ENCODE results near the gene SCRN3.
A peak's percentile ranks its signal among the peaks of the same experiment; 100 is the strongest.
"Not testable (repeated sequence)": the region's sequence is repeated elsewhere in the genome, so short reads cannot be mapped to it uniquely, and the experiment has no call there.

Gene SCRN3

GRCh38 chr2:174399171-174399570 lies 3.6 kb downstream of the SCRN3 start:
- Histone ChIP-seq H3K9me3 (ENCODE audit: control insufficient read depth, low read length) (no peaks in the 10 kb centered on the region), H3K27me3 (ENCODE audit: control insufficient read depth, insufficient read depth, low read length, poor library complexity, severe bottlenecking) (no peaks in the 10 kb centered on the region), H3K36me3 (ENCODE audit: control insufficient read depth, insufficient read depth, low read length) (no peaks in the 10 kb centered on the region), H3K4me1 (ENCODE audit: control insufficient read depth, insufficient read depth, low read length) (peaks cover 6% of the 10 kb centered on the region), H3K27ac (ENCODE audit: insufficient read depth, low read depth, low read length, poor library complexity, severe bottlenecking) (no peak overlapping the region), H3K4me3 (ENCODE audit: insufficient read depth, low read depth, low read length) (no peak overlapping the region)
- WGBS, 2 experiments, result 60 to 88% methylated on average over 1 of the region's 1 CpG

- Histone ChIP-seq H3K4me3 (ENCODE audit: insufficient read depth, low read depth, low read length) (no peak overlapping the region), H3K4me1 (ENCODE audit: control insufficient read depth, insufficient read depth, low read length) (no peaks in the 10 kb centered on the region), H3K36me3 (ENCODE audit: control insufficient read depth, insufficient read depth, low read length) (no peaks in the 10 kb centered on the region), H3K27ac (ENCODE audit: insufficient read depth, low read depth, low read length, poor library complexity, severe bottlenecking) (no peak overlapping the region), H3K9me3 (ENCODE audit: control insufficient read depth, low read length) (no peaks in the 10 kb centered on the region), H3K27me3 (ENCODE audit: control insufficient read depth, insufficient read depth, low read length, poor library complexity, severe bottlenecking) (no peaks in the 10 kb centered on the region)
Observed at GRCh38 chr2:174400853-174401252, 5.3 kb downstream of the SCRN3 start.

- Histone ChIP-seq H3K36me3 (ENCODE audit: control insufficient read depth, insufficient read depth, low read length) (no peaks in the 10 kb centered on the region), H3K27ac (ENCODE audit: insufficient read depth, low read depth, low read length, poor library complexity, severe bottlenecking) (no peak overlapping the region), H3K4me3 (ENCODE audit: insufficient read depth, low read depth, low read length) (no peak overlapping the region)
Observed at GRCh38 chr2:174403628-174404027, 8.1 kb downstream of the SCRN3 start.

GRCh38 chr2:174410039-174410438 lies 14.5 kb downstream of the SCRN3 start:
- H3K4me1 ChIP-seq (ENCODE audit: control insufficient read depth, insufficient read depth, low read length); H3K9me3 ChIP-seq (ENCODE audit: control insufficient read depth, low read length); H3K27me3 ChIP-seq (ENCODE audit: control insufficient read depth, insufficient read depth, low read length, poor library complexity, severe bottlenecking); H3K27ac ChIP-seq (ENCODE audit: insufficient read depth, low read depth, low read length, poor library complexity, severe bottlenecking); H3K36me3 ChIP-seq (ENCODE audit: control insufficient read depth, insufficient read depth, low read length): not testable (repeated sequence)
- 18 to 37% methylated on average over 13 to 18 of the region's 31 CpGs for WGBS, 2 experiments
- H3K4me3 ChIP-seq (ENCODE audit: insufficient read depth, low read depth, low read length), result peak overlapping the region; percentile 37

More at GRCh38 chr2:174403628-174404027, 8.1 kb downstream of the SCRN3 start:
- Histone ChIP-seq H3K4me1 (ENCODE audit: control insufficient read depth, insufficient read depth, low read length) (no peaks in the 10 kb centered on the region), H3K9me3 (ENCODE audit: control insufficient read depth, low read length) (no peaks in the 10 kb centered on the region), H3K27me3 (ENCODE audit: control insufficient read depth, insufficient read depth, low read length, poor library complexity, severe bottlenecking) (no peaks in the 10 kb centered on the region)

GRCh38 chr2:174412256-174412655 lies 16.7 kb downstream of the SCRN3 start:
- no peaks in the 10 kb centered on the region for H3K36me3 ChIP-seq (ENCODE audit: control insufficient read depth, insufficient read depth, low read length)
- H3K9me3 ChIP-seq (ENCODE audit: control insufficient read depth, low read length), result no peaks in the 10 kb centered on the region
- no peak overlapping the region for H3K27ac ChIP-seq (ENCODE audit: insufficient read depth, low read depth, low read length, poor library complexity, severe bottlenecking)
- no peak overlapping the region for H3K4me3 ChIP-seq (ENCODE audit: insufficient read depth, low read depth, low read length)
- no peaks in the 10 kb centered on the region for H3K27me3 ChIP-seq (ENCODE audit: control insufficient read depth, insufficient read depth, low read length, poor library complexity, severe bottlenecking)
- H3K4me1 ChIP-seq (ENCODE audit: control insufficient read depth, insufficient read depth, low read length), result no peaks in the 10 kb centered on the region

GRCh38 chr2:174428214-174428613 lies 32.7 kb downstream of the SCRN3 start:
- H3K4me3 ChIP-seq (ENCODE audit: insufficient read depth, low read depth, low read length), result no peak overlapping the region
- H3K27me3 ChIP-seq (ENCODE audit: control insufficient read depth, insufficient read depth, low read length, poor library complexity, severe bottlenecking), result no peaks in the 10 kb centered on the region
- no CpG with 5 or more reads among the region's 1 CpG for WGBS, 2 experiments
- H3K9me3 ChIP-seq (ENCODE audit: control insufficient read depth, low read length), result no peaks in the 10 kb centered on the region
- no peak overlapping the region for H3K27ac ChIP-seq (ENCODE audit: insufficient read depth, low read depth, low read length, poor library complexity, severe bottlenecking)
- peaks cover 6% of the 10 kb centered on the region for H3K36me3 ChIP-seq (ENCODE audit: control insufficient read depth, insufficient read depth, low read length)
- H3K4me1 ChIP-seq (ENCODE audit: control insufficient read depth, insufficient read depth, low read length), result no peaks in the 10 kb centered on the region

GRCh38 chr2:174430066-174430465 lies 34.5 kb downstream of the SCRN3 start:
- 72 to 75% methylated on average over 2 of the region's 2 CpGs for WGBS, 2 experiments
- no peak overlapping the region for H3K27ac ChIP-seq (ENCODE audit: insufficient read depth, low read depth, low read length, poor library complexity, severe bottlenecking)
- no peaks in the 10 kb centered on the region for H3K27me3 ChIP-seq (ENCODE audit: control insufficient read depth, insufficient read depth, low read length, poor library complexity, severe bottlenecking)
- H3K36me3 ChIP-seq (ENCODE audit: control insufficient read depth, insufficient read depth, low read length), result peaks cover 6% of the 10 kb centered on the region
- no peaks in the 10 kb centered on the region for H3K9me3 ChIP-seq (ENCODE audit: control insufficient read depth, low read length)
- no peak overlapping the region for H3K4me3 ChIP-seq (ENCODE audit: insufficient read depth, low read depth, low read length)
- no peaks in the 10 kb centered on the region for H3K4me1 ChIP-seq (ENCODE audit: control insufficient read depth, insufficient read depth, low read length)

GRCh38 chr2:174431902-174432301 lies 36.4 kb downstream of the SCRN3 start:
- Histone ChIP-seq H3K36me3 (ENCODE audit: control insufficient read depth, insufficient read depth, low read length) (peaks cover 6% of the 10 kb centered on the region), H3K27me3 (ENCODE audit: control insufficient read depth, insufficient read depth, low read length, poor library complexity, severe bottlenecking) (no peaks in the 10 kb centered on the region), H3K4me1 (ENCODE audit: control insufficient read depth, insufficient read depth, low read length) (no peaks in the 10 kb centered on the region), H3K9me3 (ENCODE audit: control insufficient read depth, low read length) (no peaks in the 10 kb centered on the region), H3K4me3 (ENCODE audit: insufficient read depth, low read depth, low read length) (no peak overlapping the region), H3K27ac (ENCODE audit: insufficient read depth, low read depth, low read length, poor library complexity, severe bottlenecking) (no peak overlapping the region)
- 100% methylated on average over 1 of the region's 1 CpG for WGBS, 2 experiments

- Histone ChIP-seq H3K27ac (ENCODE audit: insufficient read depth, low read depth, low read length, poor library complexity, severe bottlenecking) (no peak overlapping the region), H3K27me3 (ENCODE audit: control insufficient read depth, insufficient read depth, low read length, poor library complexity, severe bottlenecking) (no peaks in the 10 kb centered on the region), H3K4me3 (ENCODE audit: insufficient read depth, low read depth, low read length) (no peak overlapping the region), H3K4me1 (ENCODE audit: control insufficient read depth, insufficient read depth, low read length) (no peaks in the 10 kb centered on the region), H3K36me3 (ENCODE audit: control insufficient read depth, insufficient read depth, low read length) (no peaks in the 10 kb centered on the region), H3K9me3 (ENCODE audit: control insufficient read depth, low read length) (no peaks in the 10 kb centered on the region)
Observed at GRCh38 chr2:174436351-174436750, 40.8 kb downstream of the SCRN3 start.

GRCh38 chr2:174438146-174438886 lies 42.8 kb downstream of the SCRN3 start:
- 87 to 91% methylated on average over 13 of the region's 13 CpGs for WGBS, 2 experiments
- H3K27me3 ChIP-seq (ENCODE audit: control insufficient read depth, insufficient read depth, low read length, poor library complexity, severe bottlenecking), result no peaks in the 10 kb centered on the region
- no peak overlapping the region for H3K4me3 ChIP-seq (ENCODE audit: insufficient read depth, low read depth, low read length)
- no peaks in the 10 kb centered on the region for H3K36me3 ChIP-seq (ENCODE audit: control insufficient read depth, insufficient read depth, low read length)
- H3K9me3 ChIP-seq (ENCODE audit: control insufficient read depth, low read length), result no peaks in the 10 kb centered on the region
- H3K27ac ChIP-seq (ENCODE audit: insufficient read depth, low read depth, low read length, poor library complexity, severe bottlenecking), result no peak overlapping the region
- H3K4me1 ChIP-seq (ENCODE audit: control insufficient read depth, insufficient read depth, low read length), result no peaks in the 10 kb centered on the region

GRCh38 chr2:174439323-174439722 lies 43.8 kb downstream of the SCRN3 start:
- H3K4me3 ChIP-seq (ENCODE audit: insufficient read depth, low read depth, low read length), result no peak overlapping the region
- H3K27ac ChIP-seq (ENCODE audit: insufficient read depth, low read depth, low read length, poor library complexity, severe bottlenecking), result no peak overlapping the region
- 100% methylated on average over 1 of the region's 2 CpGs; no CpG with 5 or more reads in 1 of the 2 experiments for WGBS, 2 experiments
- no peaks in the 10 kb centered on the region for H3K27me3 ChIP-seq (ENCODE audit: control insufficient read depth, insufficient read depth, low read length, poor library complexity, severe bottlenecking)
- H3K4me1 ChIP-seq (ENCODE audit: control insufficient read depth, insufficient read depth, low read length), result no peaks in the 10 kb centered on the region
- no peaks in the 10 kb centered on the region for H3K9me3 ChIP-seq (ENCODE audit: control insufficient read depth, low read length)
- H3K36me3 ChIP-seq (ENCODE audit: control insufficient read depth, insufficient read depth, low read length), result no peaks in the 10 kb centered on the region

Data from ectodermal cell (in vitro differentiated cells).